Calu3 (cell line): ENCODE results near the gene FAM221B. TPM values are rescaled to one million over a fixed set of nuclear protein-coding genes. Genes with fewer than 3 reads are reported as not detected.

Experiments
- BruUV-seq: library from RNA; stranded (reverse); fragments of 400-500 nt; replicated peaks from 2 replicates; lab custom pipeline; 2021; lab: Mats Ljungman, UMichigan
- CTCF ChIA-PET: fragments of 300-600 bp; sonication (Branson Sonifier 250); formaldehyde crosslinking; loops from one replicate; lab custom pipeline; 2022; ENCODE audit warnings: antibody characterized with exemption; lab: Charles Lee
- DNase-seq: peaks from one replicate; pipeline ENCODE4 v3.0.0; 2022
- H3K27ac Mint-ChIP-seq: one replicate; pipeline ENCODE4 v1.8.0; 2022; ENCODE audit warnings: mixed read lengths; ENCODE audit not compliant: unreplicated experiment
- H3K27me3 Mint-ChIP-seq: one replicate; pipeline ENCODE4 v1.8.0; 2022; ENCODE audit warnings: mixed read lengths; ENCODE audit not compliant: unreplicated experiment
- H3K36me3 Mint-ChIP-seq: one replicate; pipeline ENCODE4 v1.8.0; 2022; ENCODE audit warnings: mild to moderate bottlenecking, moderate library complexity, mixed read lengths; ENCODE audit not compliant: insufficient read depth, unreplicated experiment
- H3K4me1 Mint-ChIP-seq: one replicate; pipeline ENCODE4 v1.8.0; 2022; ENCODE audit warnings: mild to moderate bottlenecking, low read depth, mixed read lengths; ENCODE audit not compliant: unreplicated experiment
- H3K4me3 Mint-ChIP-seq: one replicate; pipeline ENCODE4 v1.8.0; 2022; ENCODE audit warnings: mild to moderate bottlenecking, low read depth, moderate library complexity, mixed read lengths; ENCODE audit not compliant: unreplicated experiment
- H3K9me3 Mint-ChIP-seq: one replicate; pipeline ENCODE4 v1.8.0; 2022; ENCODE audit warnings: low read depth, mixed read lengths; ENCODE audit not compliant: unreplicated experiment
- CTCF ChIP-seq: fragments of 200-600 bp; IDR thresholded peaks from one replicate; pipeline ENCODE4 v1.8.0; 2022; ENCODE audit warnings: antibody characterized with exemption; ENCODE audit not compliant: unreplicated experiment
- intact Hi-C: fragments of 100-400 bp; cut with micrococcal nuclease; formaldehyde crosslinking; loops from one replicate; pipeline ENCODE4 v1.10.0; 2022; ENCODE audit not compliant: unreplicated experiment
- total RNA-seq: library from RNA; stranded (reverse); gene quantifications from 2 replicates; pipeline ENCODE4 v1.2.3, GENCODE V29; 2022

FAM221B gene
- total RNA-seq, 1 experiment from 2014 or later: not detected

GRCh38 chr9:35778496-35778895 is 50.0 kb downstream of the FAM221B start:
- intact Hi-C loops: no loop called here
- peaks cover 7% of the 10 kb centered on the region for H3K4me1 Mint-ChIP-seq
- no peak overlapping the region for H3K4me3 Mint-ChIP-seq
- CTCF ChIA-PET: no interaction called here
- DNase-seq: no peak
- no peak for TF ChIP-seq CTCF
- no TSS peak for BruUV-seq
- H3K9me3 Mint-ChIP-seq: no peaks in the 10 kb centered on the region
- H3K27ac Mint-ChIP-seq: no peak overlapping the region
- H3K27me3 Mint-ChIP-seq: no peaks in the 10 kb centered on the region
- H3K36me3 Mint-ChIP-seq: peaks cover 8% of the 10 kb centered on the region

DNA sequence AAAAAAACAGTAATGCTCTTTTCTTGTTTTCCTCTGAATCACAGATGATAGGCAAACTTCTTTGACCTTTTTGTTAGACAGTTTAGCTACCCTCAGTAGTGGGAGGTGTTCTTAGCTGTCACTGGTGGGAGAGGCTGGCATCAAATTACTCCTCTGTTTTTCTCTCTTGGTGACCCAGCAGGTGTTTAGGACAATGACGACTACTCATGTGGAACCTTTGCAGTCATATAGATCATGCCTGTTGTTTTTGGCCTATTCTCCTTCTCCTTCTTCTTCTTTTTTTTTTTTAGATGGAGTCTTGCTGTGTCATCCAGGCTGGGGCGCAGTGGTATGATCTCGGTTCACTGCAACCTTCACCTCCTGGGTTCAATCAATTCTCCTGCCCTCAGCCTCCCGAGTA is 52.5 kb downstream of the FAM221B start:
- H3K4me3 Mint-ChIP-seq: no peak overlapping the region
- CTCF ChIA-PET: no interaction called here
- TF ChIP-seq CTCF: no peak
- H3K27me3 Mint-ChIP-seq: no peaks in the 10 kb centered on the region
- H3K9me3 Mint-ChIP-seq: no peaks in the 10 kb centered on the region
- no peak for DNase-seq
- no peak overlapping the region for H3K27ac Mint-ChIP-seq
- peaks cover 8% of the 10 kb centered on the region for H3K36me3 Mint-ChIP-seq
- intact Hi-C loops: no loop called here
- peaks cover 7% of the 10 kb centered on the region for H3K4me1 Mint-ChIP-seq
- BruUV-seq: no TSS peak

GRCh38 chr9:35774907-35775635 is 53.5 kb downstream of the FAM221B start:
- no TSS peak for BruUV-seq
- H3K4me1 Mint-ChIP-seq: peaks cover 7% of the 10 kb centered on the region
- intact Hi-C loops: no loop called here

GRCh38 chr9:35771943-35772342 is 56.6 kb downstream of the FAM221B start:
- no peak overlapping the region for H3K27ac Mint-ChIP-seq
- no peak overlapping the region for H3K4me3 Mint-ChIP-seq
- intact Hi-C loops: no loop called here
- H3K36me3 Mint-ChIP-seq: peaks cover 4% of the 10 kb centered on the region
- no peak for TF ChIP-seq CTCF
- CTCF ChIA-PET: no interaction called here
- no peaks in the 10 kb centered on the region for H3K27me3 Mint-ChIP-seq
- H3K9me3 Mint-ChIP-seq: no peaks in the 10 kb centered on the region
- no TSS peak for BruUV-seq
- H3K4me1 Mint-ChIP-seq: peaks cover 7% of the 10 kb centered on the region
- peak; percentile 26 for DNase-seq

More at GRCh38 chr9:35774907-35775635, 53.5 kb downstream of the FAM221B start:
- Mint-ChIP-seq H3K9me3 (no peaks in the 10 kb centered on the region), H3K27me3 (no peaks in the 10 kb centered on the region), H3K36me3 (peaks cover 8% of the 10 kb centered on the region), H3K4me3 (no peak overlapping the region), H3K27ac (peak overlapping the region; percentile 67)
- no peak for DNase-seq
- no peak for TF ChIP-seq CTCF
- CTCF ChIA-PET: no interaction called here
